Measurements from ENCODE around the gene PLEKHG4B.

GRCh38 chr5:203246-203930, 111.4 kb downstream of the PLEKHG4B start:
- TF ChIP-seq POLR2A (IDR thresholded peaks at IDR 0.05) (no peak), CTCF (IDR thresholded peaks at IDR 0.05) (no peak)
